SJCRH30 (cell line): Measurements from ENCODE around the gene KRT38. TPM values are rescaled to one million over a fixed set of nuclear protein-coding genes. Genes with fewer than 3 reads are reported as not detected.

Experiments
- DNase-seq, 2 experiments: peaks; one replicate each; pipeline ENCODE4 v3.0.0-alpha.2; 2015 to 2020
- H3K27ac ChIP-seq: fragments of 250-450 bp; sonication (Bioruptor Pico); 2 replicates; pipeline ENCODE4 v1.5.1; 2020; ENCODE audit warnings: mild to moderate bottlenecking, moderate library complexity
- H3K27me3 ChIP-seq: fragments of 250-450 bp; sonication (Bioruptor Pico); 2 replicates; pipeline ENCODE4 v1.5.1; 2020; ENCODE audit warnings: mild to moderate bottlenecking, moderate library complexity
- H3K36me3 ChIP-seq: fragments of 250-450 bp; sonication (Bioruptor Pico); 2 replicates; pipeline ENCODE4 v1.5.1; 2020; ENCODE audit warnings: mild to moderate bottlenecking, moderate library complexity
- H3K4me1 ChIP-seq: fragments of 250-450 bp; sonication (Bioruptor Pico); 2 replicates; pipeline ENCODE4 v1.5.1; 2020; ENCODE audit warnings: mild to moderate bottlenecking, moderate library complexity
- H3K4me3 ChIP-seq: fragments of 250-450 bp; sonication (Bioruptor Pico); 2 replicates; pipeline ENCODE4 v1.5.1; 2020; ENCODE audit warnings: mild to moderate bottlenecking, moderate library complexity
- H3K9me3 ChIP-seq: fragments of 250-450 bp; sonication (Bioruptor Pico); replicated peaks from 2 replicates; pipeline ENCODE4 v1.5.1; 2020; ENCODE audit warnings: mild to moderate bottlenecking, moderate library complexity
- total RNA-seq: library from RNA; depleted of rRNA; stranded (reverse); fragments of >200 nt; shearing (Covaris generic); gene quantifications from 2 replicates; pipeline ENCODE4 v1.2.3, GENCODE V29; 2014

Gene KRT38
- total RNA-seq, 1 experiment from 2014 or later, result not detected

- Histone ChIP-seq H3K27ac (no peak overlapping the region), H3K36me3 (no peaks in the 10 kb centered on the region), H3K9me3 (no peaks in the 10 kb centered on the region), H3K4me3 (no peak overlapping the region), H3K27me3 (no peaks in the 10 kb centered on the region), H3K4me1 (no peaks in the 10 kb centered on the region)
- DNase-seq, result no peak
Observed at GRCh38 chr17:41474863-41475262, 34.1 kb upstream of the KRT38 start.

DNA sequence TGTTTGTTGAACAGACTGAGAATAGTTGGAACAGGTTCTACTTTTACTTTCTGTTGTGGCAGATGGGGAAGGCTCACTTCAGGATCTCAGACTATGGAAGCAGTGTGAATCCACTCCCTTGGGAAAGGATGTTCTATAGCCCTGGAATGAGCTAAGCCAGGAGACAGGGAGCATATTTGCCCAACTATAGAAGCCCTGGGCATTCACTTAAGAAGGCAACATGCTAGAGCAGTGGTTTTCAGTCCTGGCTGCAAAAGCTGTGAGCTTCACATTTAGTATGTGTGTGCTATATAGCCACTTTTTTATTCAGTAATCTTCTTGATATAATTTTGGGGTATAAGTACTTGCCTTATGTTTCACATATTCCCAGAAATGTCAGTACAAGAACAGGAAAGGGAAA, 27.6 kb upstream of the KRT38 start:
- H3K27ac ChIP-seq, result no peak overlapping the region
- no peak for DNase-seq
- no peaks in the 10 kb centered on the region for H3K4me1 ChIP-seq
- H3K4me3 ChIP-seq, result no peak overlapping the region
- no peaks in the 10 kb centered on the region for H3K9me3 ChIP-seq
- H3K36me3 ChIP-seq, result no peaks in the 10 kb centered on the region
- no peaks in the 10 kb centered on the region for H3K27me3 ChIP-seq

DNA sequence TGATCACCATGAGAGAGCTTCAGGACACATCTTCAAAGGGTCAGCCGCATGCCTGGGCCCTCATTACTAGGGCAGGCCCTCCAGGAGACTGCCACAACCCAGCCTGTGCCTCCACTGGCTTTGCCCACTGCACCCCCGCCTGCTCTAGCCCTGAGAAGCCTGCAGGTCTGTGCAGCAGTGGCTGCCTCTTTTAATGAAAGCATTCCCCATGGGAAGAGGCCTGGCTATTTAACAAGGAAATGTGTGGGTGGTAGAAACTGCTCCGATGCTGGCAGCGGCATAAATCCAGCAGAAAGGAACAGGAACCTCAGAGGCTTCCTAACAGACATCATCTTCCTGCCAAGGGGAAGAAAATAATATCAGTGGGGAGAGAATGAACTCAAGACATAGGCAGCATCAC, 26.8 kb upstream of the KRT38 start:
- no peak for DNase-seq
- Histone ChIP-seq H3K4me3 (no peak overlapping the region), H3K27ac (no peak overlapping the region), H3K27me3 (no peaks in the 10 kb centered on the region), H3K9me3 (no peaks in the 10 kb centered on the region), H3K36me3 (no peaks in the 10 kb centered on the region), H3K4me1 (no peaks in the 10 kb centered on the region)

GRCh38 chr17:41466988-41467387, 26.2 kb upstream of the KRT38 start, which contains the start of gene KRT32:
TSS of gene KRT32 (minus strand) at chr17:41467386. CDS start at chr17:41467325, 61 bp downstream.
- no peaks in the 10 kb centered on the region for H3K4me1 ChIP-seq
- H3K4me3 ChIP-seq, result no peak within 1 kb of the TSS
- H3K27me3 ChIP-seq, result no peaks in the 10 kb centered on the region
- no peaks in the 10 kb centered on the region for H3K9me3 ChIP-seq
- H3K36me3 ChIP-seq, result no peaks in the 10 kb centered on the region
- no peak for DNase-seq
- no peak within 1 kb of the TSS for H3K27ac ChIP-seq

- no peaks in the 10 kb centered on the region for H3K36me3 ChIP-seq
- no peaks in the 10 kb centered on the region for H3K9me3 ChIP-seq
- DNase-seq, result no peak
Observed at GRCh38 chr17:41464682-41465081, 23.9 kb upstream of the KRT38 start.

DNA sequence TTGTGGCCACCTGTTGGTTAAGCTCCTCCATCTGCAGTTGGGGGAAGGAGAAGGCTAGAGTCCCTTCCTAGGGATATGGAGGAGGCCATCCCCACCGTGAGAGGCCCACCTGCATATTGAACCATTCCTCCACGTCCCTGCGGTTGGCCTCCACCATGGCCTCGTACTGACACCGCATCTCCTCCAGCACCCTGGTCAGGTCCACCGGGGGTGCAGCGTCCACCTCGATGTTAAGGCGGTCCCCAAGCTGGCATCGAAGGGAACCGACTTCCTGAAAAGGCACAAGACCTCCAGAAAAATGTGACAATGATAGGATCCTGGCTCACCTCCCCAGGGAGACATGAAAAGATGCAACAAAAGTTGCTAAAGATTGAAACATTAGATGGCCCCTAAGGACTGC, 23.4 kb upstream of the KRT38 start:
- Histone ChIP-seq H3K36me3 (no peaks in the 10 kb centered on the region), H3K27ac (no peak overlapping the region), H3K9me3 (no peaks in the 10 kb centered on the region), H3K27me3 (no peaks in the 10 kb centered on the region), H3K4me1 (no peaks in the 10 kb centered on the region), H3K4me3 (no peak overlapping the region)
- DNase-seq, result no peak

More at GRCh38 chr17:41464682-41465081, 23.9 kb upstream of the KRT38 start:
- Histone ChIP-seq H3K27ac (no peak overlapping the region), H3K27me3 (no peaks in the 10 kb centered on the region), H3K4me1 (no peaks in the 10 kb centered on the region), H3K4me3 (no peak overlapping the region)

DNA sequence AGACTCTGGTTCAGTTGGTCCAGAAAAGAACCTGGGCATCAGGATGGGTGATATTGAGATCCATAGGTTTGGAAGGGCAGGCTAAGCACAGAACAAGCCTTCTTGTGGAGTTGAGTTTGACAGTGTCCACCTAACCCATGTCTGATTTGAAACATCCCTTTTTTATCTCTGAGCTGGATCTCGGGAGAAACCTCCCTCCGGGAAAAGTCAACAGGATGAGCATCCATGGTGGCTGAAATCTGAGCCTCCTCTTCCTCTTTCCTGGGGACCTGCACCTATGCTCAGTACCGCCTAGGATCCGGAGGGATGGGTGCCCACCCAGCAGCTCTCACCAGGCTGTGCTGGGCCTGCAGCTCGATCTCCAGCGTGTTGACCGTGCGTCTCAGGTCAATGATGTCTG, 23.0 kb upstream of the KRT38 start:
- no peak for DNase-seq
- H3K27ac ChIP-seq, result no peak overlapping the region
- H3K36me3 ChIP-seq, result no peaks in the 10 kb centered on the region
- H3K4me3 ChIP-seq, result no peak overlapping the region
- H3K9me3 ChIP-seq, result no peaks in the 10 kb centered on the region
- H3K4me1 ChIP-seq, result no peaks in the 10 kb centered on the region
- no peaks in the 10 kb centered on the region for H3K27me3 ChIP-seq

- Histone ChIP-seq H3K4me1 (no peaks in the 10 kb centered on the region), H3K4me3 (no peak overlapping the region), H3K9me3 (no peaks in the 10 kb centered on the region), H3K27ac (no peak overlapping the region), H3K27me3 (no peaks in the 10 kb centered on the region), H3K36me3 (no peaks in the 10 kb centered on the region)
- DNase-seq, result no peak
Observed at GRCh38 chr17:41462705-41463104, 21.9 kb upstream of the KRT38 start.

DNA sequence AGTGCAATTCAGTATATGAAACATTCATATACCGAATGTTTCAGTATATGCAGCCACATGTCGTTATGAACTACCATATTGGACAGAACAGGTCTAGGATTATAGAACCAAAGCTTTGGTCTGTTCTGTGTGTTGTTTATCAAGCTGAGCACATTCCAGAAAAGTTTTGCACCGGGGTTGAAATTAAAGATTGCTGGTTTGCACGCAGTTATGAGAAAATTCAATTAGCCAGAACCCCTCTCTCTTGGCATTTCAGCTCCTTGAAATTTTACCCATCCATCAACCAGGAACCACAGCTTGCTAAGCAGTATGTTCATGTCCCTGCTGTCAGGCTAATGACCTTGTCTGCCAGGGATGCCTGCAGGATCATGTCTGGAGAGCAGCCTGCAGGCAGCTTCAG, 16.9 kb upstream of the KRT38 start:
- Histone ChIP-seq H3K36me3 (no peaks in the 10 kb centered on the region), H3K4me1 (no peaks in the 10 kb centered on the region), H3K9me3 (no peaks in the 10 kb centered on the region), H3K4me3 (no peak overlapping the region), H3K27me3 (no peaks in the 10 kb centered on the region), H3K27ac (no peak overlapping the region)
- DNase-seq, result no peak

- 0 out of 2 replicates have a peak, but pooled peaks cover 4% of the 10 kb centered on the region for H3K9me3 ChIP-seq
- H3K4me1 ChIP-seq, result no peaks in the 10 kb centered on the region
- no peak overlapping the region for H3K27ac ChIP-seq
- no peak overlapping the region for H3K4me3 ChIP-seq
- no peak for DNase-seq
- H3K27me3 ChIP-seq, result no peaks in the 10 kb centered on the region
- H3K36me3 ChIP-seq, result no peaks in the 10 kb centered on the region
Observed at GRCh38 chr17:41456204-41456603, 15.4 kb upstream of the KRT38 start.

DNA sequence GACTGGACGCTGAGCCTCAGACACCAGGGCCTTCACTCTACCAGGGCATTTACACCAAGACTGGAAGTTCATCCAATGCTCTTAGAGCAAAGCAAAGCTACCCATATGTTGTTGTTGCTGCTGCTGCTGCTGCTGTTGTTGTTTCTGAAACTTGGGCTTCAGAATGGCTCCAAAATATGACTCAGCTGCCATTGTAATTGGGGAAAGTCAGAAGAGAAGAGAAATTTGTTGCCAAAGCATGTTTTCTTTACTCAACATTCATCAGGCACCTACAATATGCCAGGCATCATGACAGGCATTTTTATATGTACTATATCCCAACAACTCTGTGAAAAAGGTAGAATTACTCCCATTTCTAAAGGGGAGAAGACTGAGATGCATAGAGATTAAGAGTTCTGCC, 14.5 kb upstream of the KRT38 start:
- no peak for DNase-seq
- H3K27me3 ChIP-seq, result no peaks in the 10 kb centered on the region
- no peak overlapping the region for H3K4me3 ChIP-seq
- 0 out of 2 replicates have a peak, but pooled peaks cover 4% of the 10 kb centered on the region for H3K9me3 ChIP-seq
- H3K4me1 ChIP-seq, result no peaks in the 10 kb centered on the region
- no peaks in the 10 kb centered on the region for H3K36me3 ChIP-seq
- H3K27ac ChIP-seq, result no peak overlapping the region

- Histone ChIP-seq H3K4me1 (no peaks in the 10 kb centered on the region), H3K27me3 (no peaks in the 10 kb centered on the region), H3K4me3 (no peak overlapping the region), H3K36me3 (no peaks in the 10 kb centered on the region), H3K27ac (no peak overlapping the region), H3K9me3 (0 out of 2 replicates have a peak, but pooled peaks cover 4% of the 10 kb centered on the region)
- no peak for DNase-seq
Observed at GRCh38 chr17:41453066-41453465, 12.3 kb upstream of the KRT38 start.

GRCh38 chr17:41452281-41452680, 11.5 kb upstream of the KRT38 start:
- DNase-seq, result no peak
- Histone ChIP-seq H3K27me3 (no peaks in the 10 kb centered on the region), H3K36me3 (no peaks in the 10 kb centered on the region), H3K9me3 (0 out of 2 replicates have a peak, but pooled peaks cover 4% of the 10 kb centered on the region), H3K27ac (no peak overlapping the region), H3K4me1 (no peaks in the 10 kb centered on the region), H3K4me3 (no peak overlapping the region)

GRCh38 chr17:41451154-41451728, 10.5 kb upstream of the KRT38 start:
- Histone ChIP-seq H3K27me3 (no peaks in the 10 kb centered on the region), H3K36me3 (no peaks in the 10 kb centered on the region), H3K9me3 (0 out of 2 replicates have a peak, but pooled peaks cover 4% of the 10 kb centered on the region), H3K4me1 (no peaks in the 10 kb centered on the region), H3K4me3 (no peak overlapping the region), H3K27ac (no peak overlapping the region)
- no peak for DNase-seq

DNA sequence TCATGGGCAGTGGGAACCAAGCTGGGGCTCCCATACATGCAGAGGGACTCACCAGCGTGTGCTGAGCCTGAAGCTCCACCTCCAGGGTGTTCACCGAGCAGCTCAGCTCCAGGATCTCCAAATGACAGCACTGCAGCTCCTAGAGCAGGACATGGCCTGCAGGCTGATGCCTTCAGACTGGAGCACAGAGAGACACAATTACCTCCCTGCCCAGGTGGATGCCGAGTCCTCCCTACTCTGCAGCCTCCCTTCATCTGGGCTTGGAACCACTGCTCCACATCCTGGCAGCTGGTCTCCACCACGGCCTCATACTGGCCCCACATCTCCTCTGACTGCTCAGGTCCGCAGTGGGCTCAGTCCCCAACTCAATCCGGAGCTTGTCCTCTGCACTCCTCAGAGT, 8.2 kb upstream of the KRT38 start:
- no peaks in the 10 kb centered on the region for H3K27me3 ChIP-seq
- DNase-seq, result no peak
- no peaks in the 10 kb centered on the region for H3K4me1 ChIP-seq
- H3K36me3 ChIP-seq, result no peaks in the 10 kb centered on the region
- 0 out of 2 replicates have a peak, but pooled peaks cover 4% of the 10 kb centered on the region for H3K9me3 ChIP-seq
- no peak overlapping the region for H3K4me3 ChIP-seq
- no peak overlapping the region for H3K27ac ChIP-seq

- Histone ChIP-seq H3K4me1 (no peaks in the 10 kb centered on the region), H3K27ac (no peak overlapping the region), H3K27me3 (no peaks in the 10 kb centered on the region), H3K36me3 (no peaks in the 10 kb centered on the region), H3K4me3 (no peak overlapping the region), H3K9me3 (0 out of 2 replicates have a peak, but pooled peaks cover 4% of the 10 kb centered on the region)
- DNase-seq, result peak in 1 of 2 experiments; percentile 11
Observed at GRCh38 chr17:41448506-41448905, 7.7 kb upstream of the KRT38 start.
